Stimulated activated CD8-positive, alpha-beta memory T cell treated with anti-CD3 and anti-CD28 coated beads, Interleukin-7, amount 100 ng/mL, for 4 hours (primary cell): Measurements from ENCODE around the gene MBL2.

Source experiments
- DNase-seq, 2 donors: peaks; one replicate each; pipeline ENCODE4 v3.0.0-alpha.2; 2020; ENCODE audit warnings: low read depth in 2 of 2

MBL2 gene

GRCh38 chr10:52740155-52740549 lies 32.4 kb downstream of the MBL2 start:
- DNase-seq: no peak

GRCh38 chr10:52739380-52740154 lies 33.0 kb downstream of the MBL2 start:
- no peak for DNase-seq

GRCh38 chr10:52738951-52739350 lies 33.6 kb downstream of the MBL2 start:
- no peak for DNase-seq

DNA sequence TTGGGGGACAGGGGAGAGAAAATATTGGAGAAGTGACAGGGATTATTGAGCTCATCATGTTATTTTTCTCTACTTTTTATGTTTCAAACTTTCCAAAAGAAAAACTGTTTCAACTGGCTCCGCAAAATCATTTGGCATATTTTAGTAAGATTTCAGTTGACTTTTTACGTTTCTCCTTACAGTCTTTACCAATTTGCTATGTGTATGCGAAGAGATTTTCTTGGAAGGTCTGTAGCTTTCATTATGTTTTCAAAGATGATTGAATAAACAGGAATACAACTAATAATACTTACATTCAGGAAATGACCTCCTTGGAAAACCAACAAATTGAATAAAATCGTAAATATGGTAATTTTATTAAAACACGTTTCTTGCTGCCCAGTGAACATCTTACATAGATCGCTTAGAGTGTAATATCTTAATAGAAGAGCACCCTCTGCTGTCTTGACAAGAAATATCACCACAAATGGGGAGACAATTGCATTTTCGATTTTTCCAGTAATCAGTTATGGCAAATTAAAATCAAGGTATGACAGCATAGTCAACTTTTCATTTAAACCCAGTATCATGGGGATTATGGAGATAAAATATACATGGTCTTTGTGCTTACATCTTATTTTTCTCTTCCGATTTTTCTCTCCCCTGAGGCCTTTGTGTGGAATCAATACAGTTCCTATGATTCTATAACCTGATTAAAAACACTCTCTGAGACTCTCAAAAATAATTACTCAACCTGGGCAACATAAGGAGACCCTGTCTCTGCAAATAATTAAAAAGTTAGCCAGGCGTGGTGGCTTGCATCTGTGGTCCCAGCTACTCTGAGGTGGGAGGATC lies 43.1 kb downstream of the MBL2 start:
- DNase-seq: no peak

DNA sequence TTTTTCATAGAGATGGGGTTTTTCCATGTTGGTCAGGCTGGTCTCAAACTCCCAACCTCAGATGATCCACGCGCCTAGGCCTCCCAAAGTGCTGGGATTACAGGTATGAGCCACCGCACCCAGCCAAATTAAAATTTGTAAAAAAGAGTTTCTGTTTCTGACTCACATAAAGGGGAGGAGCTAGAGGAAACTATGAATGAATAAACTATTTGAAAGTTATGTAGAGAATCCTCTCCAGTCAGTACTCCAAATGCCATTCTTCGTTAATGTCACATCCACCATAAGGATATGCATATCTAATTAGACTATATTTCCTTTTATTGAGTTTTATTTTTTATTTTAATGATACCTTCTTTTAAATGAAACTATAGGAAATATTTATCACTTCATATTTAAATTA lies 52.6 kb downstream of the MBL2 start:
- DNase-seq: no peak
